Activated gamma-delta T cell (primary cell): ENCODE measurements around the gene RNF26.

Source experiments
- DNase-seq: peaks from one replicate; lab custom pipeline; 2025; lab: John Stamatoyannopoulos, UW

The RNF26 gene

GRCh38 chr11:119316016-119316728, 18.2 kb upstream of the RNF26 start:
- DNase-seq = no peak

- no peak for DNase-seq
These were observed 17.4 kb upstream of the RNF26 start, which contains the start of gene MCAM for GRCh38 chr11:119316729-119317591. Gene MCAM, minus strand, starts transcription at chr11:119317130. Its CDS starts 29 bp downstream, at chr11:119317101.

- DNase-seq = no peak
These were observed 16.6 kb upstream of the RNF26 start for GRCh38 chr11:119317592-119318239.

- no peak for DNase-seq
These were observed 15.8 kb upstream of the RNF26 start for GRCh38 chr11:119318240-119319135.

- DNase-seq = no peak
These were observed 15.1 kb upstream of the RNF26 start for GRCh38 chr11:119319136-119319699.

- DNase-seq = no peak
These were observed 14.6 kb upstream of the RNF26 start for GRCh38 chr11:119319700-119320239.

- no peak for DNase-seq
These were observed 14.0 kb upstream of the RNF26 start for GRCh38 chr11:119320240-119320775.

- DNase-seq = peak; percentile 41
These were observed 13.4 kb upstream of the RNF26 start for GRCh38 chr11:119320776-119321524.

GRCh38 chr11:119322360-119322739, 12.0 kb upstream of the RNF26 start:
- no peak for DNase-seq

- no peak for DNase-seq
These were observed 11.3 kb upstream of the RNF26 start for GRCh38 chr11:119322921-119323531.

- no peak for DNase-seq
These were observed 10.7 kb upstream of the RNF26 start for GRCh38 chr11:119323532-119324033.

GRCh38 chr11:119324189-119324588, 10.1 kb upstream of the RNF26 start:
- no peak for DNase-seq

- no peak for DNase-seq
These were observed 5.0 kb upstream of the RNF26 start for GRCh38 chr11:119329320-119329719.

GRCh38 chr11:119330237-119330636, 4.1 kb upstream of the RNF26 start:
- no peak for DNase-seq

GRCh38 chr11:119332111-119332765, 2.1 kb upstream of the RNF26 start:
- DNase-seq = no peak

- no peak for DNase-seq
These were observed 846 bp downstream of the RNF26 start for GRCh38 chr11:119335091-119335654.

GRCh38 chr11:119335655-119336543, 1.6 kb downstream of the RNF26 start:
- DNase-seq = no peak
